ENCODE data around the gene MYO7A. TPM values are rescaled to one million over a fixed set of nuclear protein-coding genes. Genes with fewer than 3 reads are reported as not detected.

Gene MYO7A
- total RNA-seq, 4 donors from 2014 or later: 0.15 to 4.0 (median 1.2) TPM

- Histone ChIP-seq H3K36me3 (no peaks in the 10 kb centered on the region), H3K9me3 (no peaks in the 10 kb centered on the region), H3K4me1 (no peaks in the 10 kb centered on the region), H3K27ac (no peak overlapping the region), H3K4me3 (no peak overlapping the region), H3K27me3 (no peaks in the 10 kb centered on the region)
- no peak for DNase-seq
- TF ChIP-seq POLR2A (IDR thresholded peaks at IDR 0.05): no peak
- TF ChIP-seq, protein P1, sequence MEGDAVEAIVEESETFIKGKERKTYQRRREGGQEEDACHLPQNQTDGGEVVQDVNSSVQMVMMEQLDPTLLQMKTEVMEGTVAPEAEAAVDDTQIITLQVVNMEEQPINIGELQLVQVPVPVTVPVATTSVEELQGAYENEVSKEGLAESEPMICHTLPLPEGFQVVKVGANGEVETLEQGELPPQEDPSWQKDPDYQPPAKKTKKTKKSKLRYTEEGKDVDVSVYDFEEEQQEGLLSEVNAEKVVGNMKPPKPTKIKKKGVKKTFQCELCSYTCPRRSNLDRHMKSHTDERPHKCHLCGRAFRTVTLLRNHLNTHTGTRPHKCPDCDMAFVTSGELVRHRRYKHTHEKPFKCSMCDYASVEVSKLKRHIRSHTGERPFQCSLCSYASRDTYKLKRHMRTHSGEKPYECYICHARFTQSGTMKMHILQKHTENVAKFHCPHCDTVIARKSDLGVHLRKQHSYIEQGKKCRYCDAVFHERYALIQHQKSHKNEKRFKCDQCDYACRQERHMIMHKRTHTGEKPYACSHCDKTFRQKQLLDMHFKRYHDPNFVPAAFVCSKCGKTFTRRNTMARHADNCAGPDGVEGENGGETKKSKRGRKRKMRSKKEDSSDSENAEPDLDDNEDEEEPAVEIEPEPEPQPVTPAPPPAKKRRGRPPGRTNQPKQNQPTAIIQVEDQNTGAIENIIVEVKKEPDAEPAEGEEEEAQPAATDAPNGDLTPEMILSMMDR (IDR thresholded peaks at IDR 0.05): no peak
- intact Hi-C loops (cut with DNase I): no loop called here
- 29 to 71% methylated on average over 2 to 7 of the region's 7 CpGs for WGBS, 2 donors
Observed at GRCh38 chr11:77244277-77245027, 116.4 kb downstream of the MYO7A start.

DNA sequence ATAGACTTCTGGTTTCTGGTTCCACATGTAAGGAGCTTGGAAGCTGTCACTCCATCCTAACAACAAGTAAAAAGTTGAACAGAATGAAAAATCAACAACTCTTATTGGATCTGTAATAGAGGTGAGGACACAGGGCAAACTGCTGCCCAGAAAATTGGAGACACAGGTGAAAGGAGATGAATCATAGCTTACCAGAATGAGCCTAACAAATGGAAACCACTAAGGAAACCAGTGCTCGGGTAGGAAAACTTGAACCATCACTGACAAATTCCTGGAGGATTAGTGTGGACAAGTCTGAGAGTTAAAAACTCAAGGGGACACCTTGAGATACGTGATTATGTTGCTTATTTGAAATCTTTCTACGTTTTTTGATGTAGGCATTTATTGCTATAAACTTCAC lies 121.4 kb downstream of the MYO7A start:
- no peak overlapping the region for H3K27ac ChIP-seq
- H3K4me1 ChIP-seq: no peaks in the 10 kb centered on the region
- H3K27me3 ChIP-seq: no peaks in the 10 kb centered on the region
- no peaks in the 10 kb centered on the region for H3K9me3 ChIP-seq
- H3K4me3 ChIP-seq: no peak overlapping the region
- no peak for DNase-seq
- H3K36me3 ChIP-seq: no peaks in the 10 kb centered on the region
- TF ChIP-seq, protein P1 (IDR thresholded peaks at IDR 0.05): no peak
- no peak for TF ChIP-seq POLR2A (IDR thresholded peaks at IDR 0.05)
- intact Hi-C loops (cut with DNase I): no loop called here
- WGBS, 2 donors: 41 to 58% methylated on average over 3 of the region's 3 CpGs

DNA sequence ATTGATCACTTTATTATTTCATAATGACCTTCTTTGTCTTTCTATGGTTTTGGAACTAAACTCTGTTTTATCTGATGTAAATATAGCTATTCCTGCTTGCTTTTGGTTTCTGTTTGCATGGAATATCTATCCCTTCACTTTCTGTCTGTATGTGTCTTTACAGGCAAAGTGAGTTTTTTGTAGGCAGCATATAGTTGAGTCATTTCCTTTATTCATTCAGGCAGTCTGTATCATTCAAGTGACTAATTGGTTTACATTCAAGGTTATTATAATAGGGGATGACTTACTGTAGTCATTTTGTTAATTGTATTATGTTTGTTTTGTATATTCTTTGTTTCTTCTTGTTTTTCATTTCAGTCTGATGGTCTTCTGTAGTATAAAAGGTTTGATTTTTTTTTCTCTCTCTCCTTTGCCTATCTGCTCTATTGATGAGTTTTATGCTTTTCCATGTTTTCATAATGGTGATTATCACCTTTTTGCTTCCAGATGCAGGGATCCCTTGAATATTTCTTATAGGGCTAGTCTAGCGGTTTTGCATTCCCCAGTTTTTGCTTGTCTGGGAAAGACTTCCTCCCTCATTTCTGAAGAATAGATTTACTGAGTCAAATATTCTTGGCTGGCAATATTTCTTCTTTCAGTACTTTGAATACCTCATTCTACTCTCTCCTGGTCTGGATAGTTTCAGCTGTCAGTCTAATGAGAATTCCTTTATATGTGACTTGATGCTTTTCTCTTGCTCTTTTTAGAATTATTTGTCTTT lies 123.0 kb downstream of the MYO7A start:
- H3K27ac ChIP-seq: no peak overlapping the region
- intact Hi-C loops (cut with DNase I): no loop called here

DNA sequence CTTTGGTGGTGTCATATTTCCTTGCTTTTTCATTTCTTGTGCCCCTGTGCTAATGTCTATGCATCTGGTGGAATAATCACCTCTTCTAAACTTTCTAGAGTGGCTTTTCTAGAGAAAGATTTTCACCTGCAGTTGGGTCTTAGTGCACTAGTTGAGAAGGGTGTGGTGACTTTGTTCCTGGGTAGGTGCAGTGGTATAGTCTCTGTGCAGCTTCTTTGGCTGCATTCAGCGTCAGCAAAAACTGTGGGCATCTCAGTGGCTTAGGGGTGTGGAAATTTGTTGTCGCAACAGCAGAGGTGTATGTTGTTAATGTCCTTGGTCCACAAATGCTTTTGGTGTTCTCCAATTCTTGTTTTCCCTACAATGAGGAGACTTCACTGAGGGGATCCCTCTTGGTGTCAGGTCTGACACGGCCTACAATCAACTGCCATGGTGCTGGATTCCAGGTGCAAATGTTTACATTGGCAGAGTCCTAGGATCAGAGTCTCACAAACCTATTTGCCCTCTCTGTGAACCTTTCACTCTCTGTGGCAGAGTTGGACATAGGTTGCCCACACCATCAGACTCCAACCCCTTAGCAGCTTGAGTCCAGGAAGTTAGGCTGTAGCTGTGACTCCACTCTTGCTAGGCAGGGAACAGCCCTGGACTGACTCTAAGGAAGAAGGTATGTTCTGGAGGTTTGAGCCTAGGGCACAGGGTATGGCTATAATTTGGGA lies 124.7 kb downstream of the MYO7A start:
- DNase-seq: no peak
- Histone ChIP-seq H3K27ac (no peak overlapping the region), H3K4me1 (no peaks in the 10 kb centered on the region), H3K27me3 (no peaks in the 10 kb centered on the region), H3K9me3 (no peaks in the 10 kb centered on the region), H3K36me3 (no peaks in the 10 kb centered on the region), H3K4me3 (no peak overlapping the region)
- no peak for TF ChIP-seq POLR2A (IDR thresholded peaks at IDR 0.05)
- TF ChIP-seq, protein P1 (IDR thresholded peaks at IDR 0.05): no peak
- intact Hi-C loops (cut with DNase I): no loop called here
- WGBS, 2 donors: 77 to 86% methylated on average over 2 to 3 of the region's 3 CpGs

More for the DNA sequence above, 123.0 kb downstream of the MYO7A start:
- TF ChIP-seq, protein P1 (IDR thresholded peaks at IDR 0.05): no peak
- TF ChIP-seq POLR2A (IDR thresholded peaks at IDR 0.05): no peak
- no peak overlapping the region for H3K4me3 ChIP-seq
- no peaks in the 10 kb centered on the region for H3K9me3 ChIP-seq
- no peak for DNase-seq
- H3K27me3 ChIP-seq: no peaks in the 10 kb centered on the region
- no peaks in the 10 kb centered on the region for H3K4me1 ChIP-seq
- no peaks in the 10 kb centered on the region for H3K36me3 ChIP-seq
- WGBS, 2 donors: 41 to 63% methylated on average over 1 of the region's 1 CpG

DNA sequence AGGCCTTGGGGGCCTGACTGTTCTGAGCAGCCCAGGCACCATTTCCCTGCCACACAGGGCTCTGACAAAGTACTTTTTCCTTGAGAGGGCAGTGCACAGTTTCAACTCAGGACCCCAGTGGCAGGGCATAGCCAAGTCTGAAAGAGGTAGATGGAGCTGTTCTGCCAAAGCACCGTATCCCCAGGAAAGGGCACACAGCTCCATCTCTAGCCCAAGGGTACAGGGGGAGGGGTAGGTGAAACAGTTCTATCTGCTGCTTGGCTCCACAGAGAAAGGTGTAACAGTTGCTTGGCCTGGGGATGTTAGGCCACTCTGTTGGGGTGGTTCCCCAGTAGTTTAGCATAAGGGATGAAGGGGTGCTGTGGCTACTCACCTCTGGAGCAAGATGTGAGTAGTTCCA lies 125.6 kb downstream of the MYO7A start:
- intact Hi-C loops (cut with DNase I): no loop called here
- no peak overlapping the region for H3K4me3 ChIP-seq
- H3K27me3 ChIP-seq: no peaks in the 10 kb centered on the region
- TF ChIP-seq POLR2A (IDR thresholded peaks at IDR 0.05): no peak
- TF ChIP-seq, protein P1 (IDR thresholded peaks at IDR 0.05): no peak
- no peaks in the 10 kb centered on the region for H3K4me1 ChIP-seq
- no peaks in the 10 kb centered on the region for H3K9me3 ChIP-seq
- no peak for DNase-seq
- no peak overlapping the region for H3K27ac ChIP-seq
- WGBS, 2 donors: 43% methylated on average over 1 of the region's 1 CpG; no CpG with 5 or more reads in 1 of the 2 donors
- no peaks in the 10 kb centered on the region for H3K36me3 ChIP-seq
